22Rv1 (cell line): ENCODE data around the gene LOC128125822.

Source experiments
- H3K27ac ChIP-seq: fragments of 450-650 bp; 2 replicates; pipeline ENCODE4 v1.5.1; 2017
- CTCF ChIP-seq: fragments of 450-650 bp; IDR thresholded peaks from 2 replicates; pipeline ENCODE4 v1.5.1; 2017; ENCODE audit warnings: mild to moderate bottlenecking
- ZFX ChIP-seq: fragments of 450-650 bp; IDR thresholded peaks from 2 replicates; pipeline ENCODE4 v1.6.1; 2017; ENCODE audit warnings: antibody characterized with exemption, borderline replicate concordance

The LOC128125822 gene

DNA sequence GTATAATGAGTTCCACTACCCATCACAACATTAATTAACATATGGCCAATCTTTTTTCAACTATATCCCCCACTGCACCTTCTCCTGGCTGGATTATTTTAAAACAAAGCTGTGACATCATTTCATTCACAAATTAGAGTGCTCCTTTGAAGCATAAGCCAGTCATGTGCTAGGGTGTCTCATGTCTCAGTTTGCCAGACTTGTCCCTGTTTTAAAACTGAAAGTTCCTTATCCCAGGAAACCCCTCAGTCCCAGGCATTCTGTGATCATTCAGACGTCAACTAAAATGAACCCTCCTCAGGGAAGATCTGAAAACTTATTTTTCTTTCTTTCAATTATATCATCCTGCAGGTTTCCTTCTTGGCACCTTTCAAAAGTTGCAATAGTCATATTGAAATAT is 29.3 kb upstream of the LOC128125822 start:
- TF ChIP-seq CTCF = no peak
- TF ChIP-seq ZFX = no peak
- no peak overlapping the region for H3K27ac ChIP-seq

DNA sequence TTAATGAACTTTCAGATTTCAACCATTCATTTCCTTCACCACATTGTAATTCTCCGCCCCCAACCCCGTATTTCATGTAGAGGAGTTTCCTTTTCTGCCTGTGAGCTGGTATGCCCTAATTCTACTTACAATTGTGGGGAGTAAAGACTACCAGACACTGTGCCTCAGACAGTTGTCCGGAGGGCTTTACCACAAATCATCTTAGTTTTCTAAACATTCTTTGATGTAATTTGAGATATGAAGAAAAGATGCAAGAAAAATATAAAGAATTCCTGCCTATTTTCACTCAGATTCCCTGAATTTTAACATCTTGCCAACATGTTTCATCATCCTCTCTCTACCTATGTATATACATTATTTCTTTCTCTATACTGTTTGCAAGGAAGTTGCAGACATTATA is 28.3 kb upstream of the LOC128125822 start:
- TF ChIP-seq CTCF (no peak), ZFX (no peak)
- no peak overlapping the region for H3K27ac ChIP-seq

GRCh38 chr6:63546236-63546635 is 26.0 kb upstream of the LOC128125822 start:
- H3K27ac ChIP-seq = no peak overlapping the region
- TF ChIP-seq ZFX (no peak), CTCF (no peak)

GRCh38 chr6:63546697-63547096 is 25.6 kb upstream of the LOC128125822 start:
- TF ChIP-seq CTCF (no peak), ZFX (no peak)
- no peak overlapping the region for H3K27ac ChIP-seq

DNA sequence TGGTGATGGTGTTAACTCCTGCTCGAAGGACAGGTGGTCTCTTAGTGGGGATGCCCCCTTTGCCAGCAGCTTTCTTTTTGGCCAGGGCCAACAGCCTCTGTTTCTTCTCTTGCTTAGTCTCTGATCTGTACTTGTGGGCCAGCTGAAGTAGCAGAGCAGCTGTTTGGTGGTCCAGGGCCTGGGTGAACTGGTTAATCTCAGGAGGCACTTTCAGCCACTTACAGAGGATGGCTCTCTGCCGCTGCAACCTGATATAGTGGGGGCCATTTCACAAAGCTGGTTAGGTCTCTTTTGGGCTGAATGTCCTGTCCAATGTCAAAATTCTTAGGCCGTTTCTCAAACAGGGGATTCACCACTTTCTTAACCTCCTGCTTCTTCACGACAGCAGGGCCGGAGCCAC is 23.2 kb upstream of the LOC128125822 start:
- H3K27ac ChIP-seq = no peak overlapping the region
- TF ChIP-seq ZFX = no peak
- TF ChIP-seq CTCF = no peak

GRCh38 chr6:63553208-63553607 is 19.1 kb upstream of the LOC128125822 start:
- TF ChIP-seq CTCF (no peak), ZFX (no peak)
- H3K27ac ChIP-seq = no peak overlapping the region

DNA sequence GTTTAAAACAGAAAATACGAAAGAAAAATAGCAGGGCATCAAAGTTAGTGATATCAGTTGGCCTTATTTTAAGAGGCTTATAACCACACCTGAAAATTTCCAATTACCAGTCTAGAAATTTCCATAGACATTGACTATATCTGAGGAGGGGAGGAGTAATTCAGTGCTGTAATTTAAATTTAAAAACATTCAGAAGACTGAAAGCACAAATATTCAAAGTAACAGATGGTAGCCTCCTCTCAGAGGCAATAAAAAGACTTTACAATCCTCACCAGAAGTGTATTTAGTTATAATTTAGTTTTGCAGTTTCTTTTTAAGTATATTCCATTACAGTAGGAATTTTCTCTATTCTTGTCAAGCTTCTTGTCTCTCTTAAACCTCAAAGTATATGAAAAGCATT is 18.4 kb upstream of the LOC128125822 start:
- TF ChIP-seq CTCF (no peak), ZFX (no peak)
- no peak overlapping the region for H3K27ac ChIP-seq
